ENCODE measurements around the gene HBP1. TPM values are rescaled to one million over a fixed set of nuclear protein-coding genes. Genes with fewer than 3 reads are reported as not detected.

The HBP1 gene
- polyA plus RNA-seq, 2 of the 4 experiments (the other 2 are of a cell fraction) = 28.9 to 52.4 TPM

DNA sequence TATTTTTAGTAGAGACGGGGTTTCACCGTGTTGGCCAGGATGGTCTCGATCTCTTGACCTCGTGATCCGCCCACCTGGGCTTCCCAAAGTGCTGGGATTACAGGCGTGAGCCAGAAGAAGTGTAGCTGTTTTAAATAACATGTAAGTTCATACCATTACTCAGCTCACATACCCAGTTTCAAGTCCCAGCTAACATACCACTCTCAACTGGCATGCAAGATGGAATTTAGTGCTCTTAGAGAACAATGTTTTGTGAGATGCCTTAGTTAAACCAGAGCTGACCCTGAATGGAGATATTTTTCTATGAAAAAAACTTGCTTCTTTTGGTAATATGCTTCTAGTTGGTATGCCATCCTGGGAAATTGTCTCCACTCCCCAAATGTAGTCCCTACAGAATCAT lies 37.3 kb downstream of the HBP1 start:
- no peak for FAIRE-seq
- WGBS (ENCODE audit: missing lambda C conversion rate) = 97% methylated on average over 6 of the region's 6 CpGs
- H3K9me3 ChIP-seq = no peaks in the 10 kb centered on the region
- H3K4me3 ChIP-seq = no peak overlapping the region
- no peak overlapping the region for H3K27ac ChIP-seq
- no peak overlapping the region for H3K4me2 ChIP-seq
- DNase-seq (ENCODE audit: low read depth in 1 of 2, low spot score in 1 of 2) = no peak
- POLR2A ChIA-PET = no interaction called here
- no peak for TF ChIP-seq ZFP36 (IDR thresholded peaks at IDR 0.05; ENCODE audit: borderline replicate concordance, partially characterized antibody)
- TF ChIP-seq MAFK (IDR thresholded peaks at IDR 0.05; ENCODE audit: partially characterized antibody) = no peak
- TF ChIP-seq CHD4 (IDR thresholded peaks at IDR 0.05; ENCODE audit: borderline replicate concordance) = no peak
- TF ChIP-seq SREBF2 (IDR thresholded peaks at IDR 0.05) = no peak
- no peak for TF ChIP-seq JUNB (IDR thresholded peaks at IDR 0.05)
- TF ChIP-seq FOXS1 (CRISPR knock-in tag; IDR thresholded peaks at IDR 0.05) = no peak
- TF ChIP-seq CBX8 (IDR thresholded peaks at IDR 0.05) = no peak
- TF ChIP-seq TP53 (CRISPR knock-in tag; IDR thresholded peaks at IDR 0.05) = no peak
- no peak for TF ChIP-seq USF2 (IDR thresholded peaks at IDR 0.05)
- TF ChIP-seq RFX5 (IDR thresholded peaks at IDR 0.05) = no peak
- no peak for TF ChIP-seq KDM5A (IDR thresholded peaks at IDR 0.05)
- no peak for TF ChIP-seq HOXA7 (CRISPR knock-in tag; IDR thresholded peaks at IDR 0.05)
- TF ChIP-seq, protein P1, sequence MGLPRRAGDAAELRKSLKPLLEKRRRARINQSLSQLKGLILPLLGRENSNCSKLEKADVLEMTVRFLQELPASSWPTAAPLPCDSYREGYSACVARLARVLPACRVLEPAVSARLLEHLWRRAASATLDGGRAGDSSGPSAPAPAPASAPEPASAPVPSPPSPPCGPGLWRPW (IDR thresholded peaks at IDR 0.05) = no peak
- TF ChIP-seq NR3C1 (IDR thresholded peaks at IDR 0.05) = no peak
- TF ChIP-seq ZSCAN20 (CRISPR knock-in tag; IDR thresholded peaks at IDR 0.05) = no peak
- TF ChIP-seq, protein P2, sequence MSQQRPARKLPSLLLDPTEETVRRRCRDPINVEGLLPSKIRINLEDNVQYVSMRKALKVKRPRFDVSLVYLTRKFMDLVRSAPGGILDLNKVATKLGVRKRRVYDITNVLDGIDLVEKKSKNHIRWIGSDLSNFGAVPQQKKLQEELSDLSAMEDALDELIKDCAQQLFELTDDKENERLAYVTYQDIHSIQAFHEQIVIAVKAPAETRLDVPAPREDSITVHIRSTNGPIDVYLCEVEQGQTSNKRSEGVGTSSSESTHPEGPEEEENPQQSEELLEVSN (IDR thresholded peaks at IDR 0.05; ENCODE audit: borderline replicate concordance, low read depth) = no peak
- no peak for TF ChIP-seq RCOR1 (IDR thresholded peaks at IDR 0.05; ENCODE audit: low read depth, low read length)
- TF ChIP-seq POLR2A (IDR thresholded peaks at IDR 0.05; ENCODE audit: low read length) = no peak
- no peak for TF ChIP-seq NPAS2 (CRISPR knock-in tag; IDR thresholded peaks at IDR 0.05; ENCODE audit: borderline replicate concordance)
- no peak for ATAC-seq
- CTCF ChIA-PET = interaction anchor here (1.4 to 3.5 kb wide), 3 partner anchors 12 to 58 kb away, joined by 3 to 8 read pairs (median 4); no protein-coding TSS in a partner anchor
- no peaks in the 10 kb centered on the region for H3K4me1 ChIP-seq

DNA sequence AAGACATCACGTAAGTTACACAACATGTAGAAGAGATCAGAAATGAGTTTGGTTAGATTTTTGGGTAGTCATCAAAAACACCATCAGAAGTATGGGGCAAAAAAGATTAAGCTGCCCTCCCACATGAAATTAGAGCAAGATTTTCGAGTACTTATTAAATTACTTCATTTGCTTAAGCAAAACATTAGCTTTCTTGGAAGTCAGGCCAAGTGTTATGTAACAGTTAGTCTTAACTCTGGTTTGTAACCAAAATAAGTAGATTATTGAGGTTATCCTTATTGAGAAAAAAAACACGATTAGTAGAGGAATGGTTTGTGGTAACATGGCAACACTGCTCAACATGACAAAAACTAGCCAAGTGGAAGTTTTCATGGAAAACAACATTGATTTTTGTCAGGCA lies 37.9 kb downstream of the HBP1 start:
- ChIA-PET POLR2A (no interaction called here), CTCF (interaction anchor here (1.7 to 3.5 kb wide), 2 partner anchors 39 to 59 kb away, joined by 4 to 8 read pairs; no protein-coding TSS in a partner anchor)
- no peak for DNase-seq (ENCODE audit: low read depth in 1 of 2, low spot score in 1 of 2)
- WGBS (ENCODE audit: missing lambda C conversion rate) = 80% methylated on average over 3 of the region's 3 CpGs
- H3K4me2 ChIP-seq = no peak overlapping the region
- no peak overlapping the region for H3K4me3 ChIP-seq
- TF ChIP-seq TP53 (CRISPR knock-in tag; IDR thresholded peaks at IDR 0.05) (no peak), KDM5A (IDR thresholded peaks at IDR 0.05) (no peak), ATOH8 (CRISPR knock-in tag; IDR thresholded peaks at IDR 0.05; ENCODE audit: low read depth) (no peak), EHF (CRISPR knock-in tag; IDR thresholded peaks at IDR 0.05) (no peak), ZSCAN20 (CRISPR knock-in tag; IDR thresholded peaks at IDR 0.05) (no peak), CHD2 (IDR thresholded peaks at IDR 0.05; ENCODE audit: low read length, partially characterized antibody) (no peak), ZNF302 (CRISPR knock-in tag; IDR thresholded peaks at IDR 0.05) (no peak), TFCP2L1 (CRISPR knock-in tag; IDR thresholded peaks at IDR 0.05) (no peak), SREBF2 (IDR thresholded peaks at IDR 0.05) (no peak), USF2 (IDR thresholded peaks at IDR 0.05) (no peak), POLR2A (IDR thresholded peaks at IDR 0.05; ENCODE audit: low read length) (no peak), JUN (IDR thresholded peaks at IDR 0.05) (no peak)
- TF ChIP-seq, protein P3, sequence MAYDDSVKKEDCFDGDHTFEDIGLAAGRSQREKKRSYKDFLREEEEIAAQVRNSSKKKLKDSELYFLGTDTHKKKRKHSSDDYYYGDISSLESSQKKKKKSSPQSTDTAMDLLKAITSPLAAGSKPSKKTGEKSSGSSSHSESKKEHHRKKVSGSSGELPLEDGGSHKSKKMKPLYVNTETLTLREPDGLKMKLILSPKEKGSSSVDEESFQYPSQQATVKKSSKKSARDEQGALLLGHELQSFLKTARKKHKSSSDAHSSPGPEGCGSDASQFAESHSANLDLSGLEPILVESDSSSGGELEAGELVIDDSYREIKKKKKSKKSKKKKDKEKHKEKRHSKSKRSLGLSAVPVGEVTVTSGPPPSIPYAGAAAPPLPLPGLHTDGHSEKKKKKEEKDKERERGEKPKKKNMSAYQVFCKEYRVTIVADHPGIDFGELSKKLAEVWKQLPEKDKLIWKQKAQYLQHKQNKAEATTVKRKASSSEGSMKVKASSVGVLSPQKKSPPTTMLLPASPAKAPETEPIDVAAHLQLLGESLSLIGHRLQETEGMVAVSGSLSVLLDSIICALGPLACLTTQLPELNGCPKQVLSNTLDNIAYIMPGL (CRISPR knock-in tag; IDR thresholded peaks at IDR 0.05; ENCODE audit: borderline replicate concordance) = no peak
- no peaks in the 10 kb centered on the region for H3K9me3 ChIP-seq
- ATAC-seq = no peak
- no peak overlapping the region for H3K27ac ChIP-seq
- no peaks in the 10 kb centered on the region for H3K4me1 ChIP-seq
- FAIRE-seq = no peak

Measured in A549 (cell line).